ENCODE data around the gene SPDYE16.
"Not testable (repeated sequence)": the region's sequence is repeated elsewhere in the genome, so short reads cannot be mapped to it uniquely, and the experiment has no call there.

SPDYE16 gene

DNA sequence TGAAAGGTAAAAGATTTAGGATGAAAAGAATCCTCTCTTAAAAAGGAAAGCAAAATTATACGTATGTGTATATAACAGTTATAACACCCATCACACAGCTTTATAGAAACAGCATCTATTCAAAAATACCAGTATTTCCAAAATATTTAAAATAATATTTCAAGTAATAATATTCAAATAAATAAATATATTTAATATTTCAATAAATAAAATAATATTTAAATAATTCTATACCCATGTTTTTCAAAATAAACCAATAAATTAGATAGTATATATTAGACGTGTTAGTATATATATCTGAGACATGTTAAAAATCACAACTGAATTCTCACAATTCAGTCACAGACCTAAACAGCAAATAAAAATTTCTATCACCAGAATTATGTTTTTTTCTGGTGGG, 11.5 kb downstream of the SPDYE16 start:
- not testable (repeated sequence) for H3K4me2 ChIP-seq (ENCODE audit: low read length); H3K4me1 ChIP-seq (ENCODE audit: control insufficient read depth, insufficient read depth, low read length)

DNA sequence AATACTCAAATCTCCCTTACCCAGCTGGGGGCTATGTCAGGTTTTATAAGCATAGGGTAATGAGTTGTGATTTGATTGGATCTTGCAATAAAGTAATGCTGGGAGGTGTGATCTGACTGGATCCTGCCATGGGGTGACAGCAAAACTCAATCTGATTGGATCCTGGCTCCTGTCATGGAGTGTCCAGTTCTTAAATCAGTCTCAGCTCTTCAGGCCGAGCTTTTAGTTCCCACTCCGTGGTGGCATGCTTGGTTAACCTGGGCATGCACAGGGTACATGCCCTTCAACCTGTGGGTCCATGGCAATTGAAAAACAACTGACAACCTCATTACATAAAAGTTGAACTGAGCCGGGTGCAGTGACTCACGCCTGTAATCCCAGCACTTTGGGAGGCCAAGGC, 16.9 kb downstream of the SPDYE16 start:
- not testable (repeated sequence) for H3K27me3 ChIP-seq (ENCODE audit: control insufficient read depth, insufficient read depth, low read length); H3K9ac ChIP-seq (ENCODE audit: low read depth, low read length); H3K4me2 ChIP-seq (ENCODE audit: low read length); H3K4me3 ChIP-seq (ENCODE audit: low read length); H3K9me3 ChIP-seq (replicated peaks; ENCODE audit: low read length); H3K4me1 ChIP-seq (ENCODE audit: control insufficient read depth, insufficient read depth, low read length); H3K36me3 ChIP-seq (ENCODE audit: insufficient read depth, low read length)

More for the DNA sequence above, 11.5 kb downstream of the SPDYE16 start:
- not testable (repeated sequence) for H3K9me3 ChIP-seq (replicated peaks; ENCODE audit: low read length); H3K9ac ChIP-seq (ENCODE audit: low read depth, low read length); H3K4me3 ChIP-seq (ENCODE audit: low read length); H3K27me3 ChIP-seq (ENCODE audit: control insufficient read depth, insufficient read depth, low read length); H3K36me3 ChIP-seq (ENCODE audit: insufficient read depth, low read length)

DNA sequence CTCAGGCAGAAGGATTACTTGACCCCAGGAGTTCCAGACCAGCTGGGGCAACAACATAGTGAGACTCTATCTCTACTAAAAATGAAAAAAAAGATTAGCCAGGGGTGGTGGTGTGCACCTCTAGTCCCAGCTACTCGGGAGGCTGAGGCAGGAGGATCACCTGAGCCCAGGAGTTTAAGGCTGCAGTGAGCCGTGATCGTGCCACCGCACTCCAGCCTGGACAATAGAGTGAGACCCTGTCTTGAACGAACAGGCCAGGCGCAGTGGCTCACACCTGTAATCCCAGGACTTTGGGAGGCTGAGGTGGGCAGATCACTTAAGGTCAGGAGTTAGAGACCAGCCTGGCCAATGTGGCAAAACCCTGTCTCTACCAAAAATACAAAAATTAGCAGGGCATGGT, 26.2 kb downstream of the SPDYE16 start:
- H3K4me2 ChIP-seq (ENCODE audit: low read length); H3K9ac ChIP-seq (ENCODE audit: low read depth, low read length); H3K27me3 ChIP-seq (ENCODE audit: control insufficient read depth, insufficient read depth, low read length); H3K4me1 ChIP-seq (ENCODE audit: control insufficient read depth, insufficient read depth, low read length); H3K4me3 ChIP-seq (ENCODE audit: low read length); H3K9me3 ChIP-seq (replicated peaks; ENCODE audit: low read length); H3K36me3 ChIP-seq (ENCODE audit: insufficient read depth, low read length): not testable (repeated sequence)

DNA sequence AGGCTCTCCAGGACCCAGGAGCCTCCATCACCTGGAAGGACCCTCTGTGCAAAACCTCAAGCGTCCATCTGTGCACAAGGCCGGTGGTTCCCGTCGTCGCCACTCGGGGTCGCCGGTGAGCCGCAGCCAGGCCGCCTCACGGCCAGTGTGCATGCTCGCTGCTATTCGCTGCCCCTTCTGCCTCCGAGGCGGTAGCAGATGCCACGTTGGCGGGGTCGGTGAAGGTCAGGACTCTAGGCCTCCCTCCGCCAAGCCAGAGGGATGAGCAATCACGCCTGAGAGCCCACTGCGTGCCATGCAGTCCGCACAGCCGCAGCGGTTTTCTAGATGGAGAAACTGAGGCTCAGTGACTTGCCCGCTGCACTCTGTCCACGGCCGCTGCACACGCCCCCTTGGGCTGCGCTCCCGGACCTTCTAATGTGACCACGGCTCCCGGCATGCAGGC, 27.1 kb downstream of the SPDYE16 start:
- H3K4me1 ChIP-seq (ENCODE audit: control insufficient read depth, insufficient read depth, low read length): peaks cover 4% of the 10 kb centered on the region
- H3K36me3 ChIP-seq (ENCODE audit: insufficient read depth, low read length): no peaks in the 10 kb centered on the region
- no peaks in the 10 kb centered on the region for H3K27me3 ChIP-seq (ENCODE audit: control insufficient read depth, insufficient read depth, low read length)
- no peaks in the 10 kb centered on the region for H3K9me3 ChIP-seq (replicated peaks; ENCODE audit: low read length)
- peak overlapping the region; percentile 58 for H3K4me3 ChIP-seq (ENCODE audit: low read length)
- H3K9ac ChIP-seq (ENCODE audit: low read depth, low read length): no peak overlapping the region
- peak overlapping the region; percentile 61 for H3K4me2 ChIP-seq (ENCODE audit: low read length)

DNA sequence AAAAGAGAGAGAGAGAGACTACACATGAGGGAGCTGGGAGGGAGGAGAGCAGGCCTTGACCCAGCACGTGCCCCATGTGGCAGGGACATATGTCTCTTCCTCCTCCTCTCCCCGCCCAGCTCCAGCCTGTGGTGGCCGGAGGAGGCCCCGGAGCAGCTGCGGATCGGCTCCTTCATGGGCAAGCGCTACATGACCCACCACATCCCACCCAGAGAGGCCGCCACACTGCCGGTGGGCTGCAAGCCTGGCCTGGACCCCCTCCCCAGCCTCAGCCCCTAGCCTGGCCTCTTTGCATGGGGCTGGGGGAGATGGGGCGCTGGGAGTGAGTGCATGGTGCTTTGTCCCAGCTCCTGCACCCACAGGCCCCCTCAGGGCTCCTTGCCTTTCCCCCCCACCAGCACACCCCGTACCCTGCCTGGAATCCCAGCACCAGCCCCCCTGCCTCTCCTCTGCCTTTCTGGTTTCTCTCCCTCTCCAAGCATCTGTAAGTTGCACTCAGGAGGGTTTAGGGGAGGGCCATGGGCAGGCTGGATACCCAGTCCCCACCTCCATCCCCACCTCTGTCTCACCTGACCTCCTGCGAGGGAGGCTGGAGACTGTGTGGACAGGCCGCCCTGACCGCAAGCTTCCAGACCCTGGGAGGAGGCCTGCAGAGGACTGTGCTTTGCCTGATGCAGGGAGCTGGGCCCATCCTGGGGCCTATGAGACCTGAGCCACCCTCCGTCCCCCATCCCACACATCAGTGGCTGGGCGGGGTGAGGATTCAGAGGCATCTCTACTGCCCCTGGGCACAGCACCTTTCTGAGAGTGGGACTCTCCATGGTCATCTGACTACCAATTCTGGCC, 27.9 kb downstream of the SPDYE16 start:
- H3K4me3 ChIP-seq (ENCODE audit: low read length): no peak overlapping the region
- H3K4me2 ChIP-seq (ENCODE audit: low read length): no peak overlapping the region
- H3K27me3 ChIP-seq (ENCODE audit: control insufficient read depth, insufficient read depth, low read length): no peaks in the 10 kb centered on the region
- no peaks in the 10 kb centered on the region for H3K4me1 ChIP-seq (ENCODE audit: control insufficient read depth, insufficient read depth, low read length)
- H3K9ac ChIP-seq (ENCODE audit: low read depth, low read length): no peak overlapping the region
- H3K9me3 ChIP-seq (replicated peaks; ENCODE audit: low read length): no peaks in the 10 kb centered on the region
- no peaks in the 10 kb centered on the region for H3K36me3 ChIP-seq (ENCODE audit: insufficient read depth, low read length)

DNA sequence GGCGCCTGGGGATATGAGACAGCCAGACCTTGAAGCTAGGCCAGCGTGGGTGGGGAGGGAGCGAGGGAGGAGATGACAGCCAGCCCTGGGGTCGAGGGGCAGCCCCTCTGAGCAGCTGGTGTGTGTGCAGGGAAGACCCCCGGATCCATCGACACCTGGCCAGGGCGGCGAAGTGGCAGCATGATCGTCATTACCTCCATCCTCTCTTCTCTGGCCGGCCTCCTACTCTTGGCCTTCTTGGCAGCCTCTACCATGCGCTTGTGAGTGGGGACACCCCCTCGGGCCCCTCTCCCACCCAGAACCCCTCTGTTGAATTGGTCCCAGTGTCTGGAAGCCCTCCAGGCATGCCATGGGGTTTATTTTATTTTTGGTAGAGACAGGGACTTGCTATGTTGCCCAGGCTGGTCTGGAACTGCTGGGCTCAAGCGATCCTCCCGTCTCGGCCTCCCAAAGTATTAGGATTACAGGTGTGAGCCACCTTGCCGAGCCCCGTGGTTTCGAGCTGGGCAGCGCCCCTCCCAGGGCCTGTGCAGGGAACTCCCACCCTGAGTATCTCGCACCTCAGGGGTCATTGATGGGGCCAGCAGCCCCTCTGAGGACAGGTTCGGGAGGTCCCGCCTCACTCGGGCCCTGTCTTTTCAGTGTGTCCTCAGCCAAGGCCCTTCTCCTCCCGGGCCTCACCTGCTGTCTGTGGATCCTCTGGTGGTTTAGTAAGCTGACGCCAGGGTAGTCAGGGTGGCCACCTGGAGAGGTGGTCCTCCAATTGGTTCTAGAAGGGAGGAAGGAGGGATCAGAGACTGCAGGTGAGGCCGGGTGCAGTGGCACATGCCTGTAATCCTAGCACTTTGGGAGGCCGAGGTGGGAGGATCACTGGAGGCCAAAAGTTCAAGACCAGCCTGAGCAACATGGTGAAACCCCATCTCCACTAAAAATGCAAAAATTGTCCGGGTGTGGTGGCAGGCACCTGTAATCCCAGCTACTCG, 29.0 kb downstream of the SPDYE16 start:
- H3K4me3 ChIP-seq (ENCODE audit: low read length): no peak overlapping the region
- no peaks in the 10 kb centered on the region for H3K36me3 ChIP-seq (ENCODE audit: insufficient read depth, low read length)
- no peak overlapping the region for H3K9ac ChIP-seq (ENCODE audit: low read depth, low read length)
- no peaks in the 10 kb centered on the region for H3K27me3 ChIP-seq (ENCODE audit: control insufficient read depth, insufficient read depth, low read length)
- H3K9me3 ChIP-seq (replicated peaks; ENCODE audit: low read length): no peaks in the 10 kb centered on the region
- H3K4me2 ChIP-seq (ENCODE audit: low read length): no peak overlapping the region
- peaks cover 4% of the 10 kb centered on the region for H3K4me1 ChIP-seq (ENCODE audit: control insufficient read depth, insufficient read depth, low read length)

DNA sequence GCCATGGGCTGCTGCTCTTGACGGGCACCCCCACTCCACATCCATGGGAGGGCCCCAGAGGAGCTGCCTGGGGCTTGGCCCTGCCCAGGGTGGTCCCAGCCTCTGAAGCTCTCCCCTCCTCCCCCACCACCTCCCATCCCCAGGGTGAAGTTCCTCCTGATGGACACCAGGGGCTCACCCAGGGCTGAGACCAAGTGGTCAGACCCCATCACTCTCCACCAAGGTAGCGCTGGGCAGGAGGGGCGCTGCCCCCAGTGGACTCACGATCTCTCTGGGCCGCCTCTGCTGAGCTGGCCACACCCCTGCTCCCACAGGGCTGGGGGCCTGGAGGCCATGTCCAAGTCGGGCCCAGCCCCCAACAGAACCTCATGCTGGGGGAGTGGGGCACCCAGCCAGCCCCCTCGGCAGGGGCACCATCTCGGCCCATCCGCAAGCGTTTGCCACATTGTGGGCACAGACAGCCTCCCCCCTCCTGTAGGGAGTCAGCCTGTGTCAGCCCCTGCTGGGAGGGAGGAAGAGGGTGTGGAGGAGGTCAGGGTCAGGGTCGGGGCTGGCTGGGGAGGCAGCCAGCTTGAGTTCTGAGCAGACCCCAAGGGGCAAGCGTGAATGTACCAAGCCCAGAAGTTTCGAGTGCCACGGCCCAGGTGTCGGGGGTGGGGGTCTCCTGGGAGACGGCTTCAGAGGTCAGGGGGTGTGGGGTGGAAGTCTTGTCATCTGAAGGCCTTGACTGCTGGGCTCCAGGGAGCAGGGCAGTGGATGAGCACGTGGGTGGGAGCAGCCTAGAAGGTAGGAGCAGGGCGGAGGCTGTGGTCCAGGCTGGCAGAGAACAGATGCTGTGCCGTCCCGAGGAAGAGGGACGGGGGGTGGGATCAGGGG, 29.9 kb downstream of the SPDYE16 start:
- Histone ChIP-seq H3K9ac (ENCODE audit: low read depth, low read length) (no peak overlapping the region), H3K36me3 (ENCODE audit: insufficient read depth, low read length) (no peaks in the 10 kb centered on the region), H3K4me1 (ENCODE audit: control insufficient read depth, insufficient read depth, low read length) (peaks cover 4% of the 10 kb centered on the region), H3K4me3 (ENCODE audit: low read length) (no peak overlapping the region), H3K9me3 (replicated peaks; ENCODE audit: low read length) (no peaks in the 10 kb centered on the region), H3K4me2 (ENCODE audit: low read length) (no peak overlapping the region), H3K27me3 (ENCODE audit: control insufficient read depth, insufficient read depth, low read length) (no peaks in the 10 kb centered on the region)

DNA sequence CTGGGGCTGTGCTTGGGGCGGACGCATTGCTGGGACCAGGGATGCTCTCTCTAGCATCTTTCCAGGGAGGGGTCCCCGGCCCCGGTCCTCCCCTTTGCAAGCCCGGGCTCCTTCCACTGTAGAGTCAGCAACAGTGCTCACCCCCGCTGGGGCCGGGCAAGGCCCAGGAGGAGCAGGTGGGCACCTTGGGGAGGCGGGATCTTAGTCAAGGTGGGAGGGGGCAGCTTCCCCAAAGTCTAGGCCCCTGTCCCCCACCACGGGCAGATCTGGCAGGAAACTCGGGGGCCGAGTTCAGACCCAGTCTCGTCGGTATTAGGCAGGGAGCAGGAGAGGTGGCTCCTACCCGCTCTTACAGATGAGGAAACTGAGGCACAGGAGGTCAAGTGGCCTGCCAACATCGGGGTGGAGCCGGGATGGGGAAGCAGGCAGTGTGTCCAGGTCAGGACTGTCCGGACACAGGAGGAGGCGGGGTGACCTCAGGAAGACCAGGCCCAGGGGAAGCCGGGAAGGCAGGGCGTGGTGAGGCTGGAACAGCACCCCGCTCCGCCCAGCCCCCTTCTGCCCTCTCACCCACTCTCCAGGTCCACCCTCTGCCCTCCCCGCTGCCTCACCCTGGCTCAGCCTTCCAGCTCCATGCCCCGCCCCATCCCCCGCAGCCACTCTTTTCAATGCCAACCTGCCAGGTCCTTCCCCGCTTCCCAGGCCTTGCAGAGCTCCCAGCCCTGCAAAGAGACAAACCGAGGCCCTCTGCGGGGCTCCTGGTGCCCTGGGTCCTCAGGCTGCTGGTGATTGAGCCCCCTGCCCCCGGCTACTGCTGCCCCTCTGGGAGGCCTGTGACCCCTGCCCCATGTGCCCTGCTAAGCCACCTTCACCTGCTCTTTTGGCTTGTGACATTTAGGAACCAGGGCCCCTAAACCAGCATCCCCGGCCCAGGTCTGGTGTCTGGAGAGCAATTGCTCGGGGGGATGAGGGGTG, 30.9 kb downstream of the SPDYE16 start:
- not testable (repeated sequence) for H3K9me3 ChIP-seq (replicated peaks; ENCODE audit: low read length); H3K9ac ChIP-seq (ENCODE audit: low read depth, low read length); H3K27me3 ChIP-seq (ENCODE audit: control insufficient read depth, insufficient read depth, low read length); H3K4me1 ChIP-seq (ENCODE audit: control insufficient read depth, insufficient read depth, low read length); H3K4me3 ChIP-seq (ENCODE audit: low read length); H3K4me2 ChIP-seq (ENCODE audit: low read length); H3K36me3 ChIP-seq (ENCODE audit: insufficient read depth, low read length)

DNA sequence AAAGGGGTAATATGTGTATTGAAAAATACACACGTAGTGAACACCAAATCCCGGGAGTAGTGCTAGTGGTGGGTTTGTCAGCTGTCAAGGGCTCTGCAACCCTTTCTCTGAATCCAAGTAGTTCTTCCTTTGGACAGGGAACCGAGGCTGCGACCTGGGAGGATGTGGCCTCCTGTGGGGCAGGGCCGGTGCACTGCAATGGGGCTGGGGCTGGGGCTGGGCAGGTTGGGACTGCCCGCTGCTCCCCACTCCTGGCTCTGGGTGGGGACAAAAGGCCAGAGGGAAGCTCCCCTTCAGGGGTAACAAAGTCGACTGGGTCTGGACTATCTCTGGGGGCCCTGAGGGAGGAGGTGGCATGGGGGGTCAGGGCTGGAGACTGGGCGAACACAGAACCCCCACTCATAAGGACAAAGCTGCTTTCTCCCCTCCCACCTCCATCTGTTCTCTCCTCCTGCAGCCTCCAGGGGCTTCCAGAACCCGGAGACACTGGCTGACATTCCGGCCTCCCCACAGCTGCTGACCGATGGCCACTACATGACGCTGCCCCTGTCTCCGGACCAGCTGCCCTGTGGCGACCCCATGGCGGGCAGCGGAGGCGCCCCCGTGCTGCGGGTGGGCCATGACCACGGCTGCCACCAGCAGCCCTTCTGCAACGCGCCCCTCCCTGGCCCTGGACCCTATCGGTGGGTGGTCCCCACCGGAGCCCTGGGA, 31.7 kb downstream of the SPDYE16 start:
- H3K9ac ChIP-seq (ENCODE audit: low read depth, low read length); H3K9me3 ChIP-seq (replicated peaks; ENCODE audit: low read length); H3K4me1 ChIP-seq (ENCODE audit: control insufficient read depth, insufficient read depth, low read length); H3K4me2 ChIP-seq (ENCODE audit: low read length); H3K27me3 ChIP-seq (ENCODE audit: control insufficient read depth, insufficient read depth, low read length); H3K36me3 ChIP-seq (ENCODE audit: insufficient read depth, low read length); H3K4me3 ChIP-seq (ENCODE audit: low read length): not testable (repeated sequence)
